ENCODE measurements around the gene SYAP1. TPM values are rescaled to one million over a fixed set of nuclear protein-coding genes. Genes with fewer than 3 reads are reported as not detected.

Gene SYAP1
- total RNA-seq, 1 donor from 2014 or later, result 14.2 TPM

DNA sequence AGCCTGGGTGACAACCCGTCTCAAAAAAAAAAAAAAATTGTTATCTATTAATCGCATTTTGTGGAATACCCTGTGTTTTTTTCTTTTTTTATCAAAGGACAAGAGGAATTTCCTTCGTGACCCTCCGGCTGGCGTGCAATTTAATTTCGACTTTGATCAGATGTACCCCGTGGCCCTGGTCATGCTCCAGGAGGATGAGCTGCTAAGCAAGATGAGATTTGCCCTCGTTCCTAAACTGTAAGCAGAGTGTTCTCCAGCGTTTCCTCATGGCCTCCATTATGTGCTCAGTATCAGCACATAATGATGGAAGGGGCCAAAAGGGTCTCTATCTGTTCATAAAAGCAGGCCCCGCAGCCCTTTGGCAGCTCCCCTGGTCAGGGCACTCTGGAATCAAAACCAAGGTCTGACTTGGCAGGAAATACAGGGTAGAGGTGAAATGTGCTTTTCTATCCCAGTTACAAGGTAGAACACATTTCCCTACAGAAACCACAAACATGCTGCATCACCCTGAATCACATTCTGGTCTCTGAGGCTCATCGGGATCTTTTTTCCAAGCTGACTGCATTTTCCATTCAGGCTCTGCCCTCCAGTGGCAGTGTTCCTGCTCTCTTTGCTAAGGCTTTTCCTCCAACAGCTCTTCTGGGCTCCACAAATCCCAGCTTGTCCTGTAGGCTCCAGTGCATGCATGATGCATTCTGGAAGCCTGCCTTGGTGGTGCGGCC is 24.4 kb downstream of the SYAP1 start:
- no peak for DNase-seq (ENCODE audit: low spot score in 2 of 2)
- no peak overlapping the region for H3K27ac ChIP-seq
- H3K4me1 ChIP-seq, result no peaks in the 10 kb centered on the region
- TF ChIP-seq, protein P1, sequence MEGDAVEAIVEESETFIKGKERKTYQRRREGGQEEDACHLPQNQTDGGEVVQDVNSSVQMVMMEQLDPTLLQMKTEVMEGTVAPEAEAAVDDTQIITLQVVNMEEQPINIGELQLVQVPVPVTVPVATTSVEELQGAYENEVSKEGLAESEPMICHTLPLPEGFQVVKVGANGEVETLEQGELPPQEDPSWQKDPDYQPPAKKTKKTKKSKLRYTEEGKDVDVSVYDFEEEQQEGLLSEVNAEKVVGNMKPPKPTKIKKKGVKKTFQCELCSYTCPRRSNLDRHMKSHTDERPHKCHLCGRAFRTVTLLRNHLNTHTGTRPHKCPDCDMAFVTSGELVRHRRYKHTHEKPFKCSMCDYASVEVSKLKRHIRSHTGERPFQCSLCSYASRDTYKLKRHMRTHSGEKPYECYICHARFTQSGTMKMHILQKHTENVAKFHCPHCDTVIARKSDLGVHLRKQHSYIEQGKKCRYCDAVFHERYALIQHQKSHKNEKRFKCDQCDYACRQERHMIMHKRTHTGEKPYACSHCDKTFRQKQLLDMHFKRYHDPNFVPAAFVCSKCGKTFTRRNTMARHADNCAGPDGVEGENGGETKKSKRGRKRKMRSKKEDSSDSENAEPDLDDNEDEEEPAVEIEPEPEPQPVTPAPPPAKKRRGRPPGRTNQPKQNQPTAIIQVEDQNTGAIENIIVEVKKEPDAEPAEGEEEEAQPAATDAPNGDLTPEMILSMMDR (IDR thresholded peaks at IDR 0.05), result no peak
- no peaks in the 10 kb centered on the region for H3K27me3 ChIP-seq
- intact Hi-C loops (cut with DNase I), result no loop called here
- no peak overlapping the region for H3K4me3 ChIP-seq
- H3K36me3 ChIP-seq, result peaks cover 63 to 86% of the 10 kb centered on the region in 2 donors
- no peaks in the 10 kb centered on the region for H3K9me3 ChIP-seq

DNA sequence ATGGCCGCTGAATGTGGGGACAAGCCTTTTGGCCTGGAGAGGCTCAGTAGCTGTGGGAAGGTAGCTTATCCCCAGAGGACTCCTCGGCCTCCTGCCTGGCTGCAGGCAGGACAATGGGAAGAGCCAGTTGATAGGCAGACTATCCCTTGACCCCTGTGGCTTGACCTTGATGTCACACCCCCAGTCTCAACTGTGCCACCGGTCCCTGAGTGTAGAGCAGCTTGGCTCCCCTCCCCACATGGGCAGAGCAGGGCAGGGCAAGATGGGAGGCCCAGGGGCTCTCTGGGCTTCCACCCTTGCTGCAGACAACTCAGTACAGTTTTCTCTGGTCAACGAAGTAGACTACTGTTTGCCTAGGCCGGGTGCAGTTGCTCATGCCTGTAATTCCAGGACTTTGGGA is 25.7 kb downstream of the SYAP1 start:
- DNase-seq (ENCODE audit: low spot score in 2 of 2), result no peak
- H3K27ac ChIP-seq, result no peak overlapping the region
- TF ChIP-seq, protein P1 (IDR thresholded peaks at IDR 0.05), result no peak
- no peaks in the 10 kb centered on the region for H3K9me3 ChIP-seq
- H3K4me1 ChIP-seq, result no peaks in the 10 kb centered on the region
- intact Hi-C loops (cut with DNase I), result no loop called here
- H3K4me3 ChIP-seq, result no peak overlapping the region
- no peaks in the 10 kb centered on the region for H3K27me3 ChIP-seq
- H3K36me3 ChIP-seq, result peaks cover 67 to 89% of the 10 kb centered on the region in 2 donors

DNA sequence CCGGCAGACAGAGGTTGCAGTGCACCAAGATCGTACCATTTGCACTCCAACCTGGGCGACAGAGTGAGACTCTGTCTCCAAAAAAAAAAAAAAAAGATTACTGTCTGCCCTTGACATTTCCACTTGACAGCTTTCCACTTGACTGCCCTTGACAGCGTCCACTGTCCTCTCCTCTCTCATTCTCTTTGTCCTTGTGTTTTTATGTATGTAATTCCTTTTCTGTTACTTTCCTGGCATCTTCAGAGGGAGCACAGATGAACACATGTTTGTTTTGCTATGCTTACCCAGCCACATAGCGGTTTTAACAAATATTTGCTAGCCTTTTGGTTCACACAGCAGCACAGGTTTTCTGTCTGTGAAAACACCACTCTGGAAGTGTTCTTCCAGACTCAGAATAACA is 26.2 kb downstream of the SYAP1 start:
- TF ChIP-seq, protein P1 (IDR thresholded peaks at IDR 0.05), result no peak
- no peak for DNase-seq (ENCODE audit: low spot score in 2 of 2)
- no peaks in the 10 kb centered on the region for H3K27me3 ChIP-seq
- no peaks in the 10 kb centered on the region for H3K4me1 ChIP-seq
- H3K36me3 ChIP-seq, result peaks cover 67 to 92% of the 10 kb centered on the region in 2 donors
- intact Hi-C loops (cut with DNase I), result no loop called here
- no peak overlapping the region for H3K27ac ChIP-seq
- no peaks in the 10 kb centered on the region for H3K9me3 ChIP-seq
- no peak overlapping the region for H3K4me3 ChIP-seq

DNA sequence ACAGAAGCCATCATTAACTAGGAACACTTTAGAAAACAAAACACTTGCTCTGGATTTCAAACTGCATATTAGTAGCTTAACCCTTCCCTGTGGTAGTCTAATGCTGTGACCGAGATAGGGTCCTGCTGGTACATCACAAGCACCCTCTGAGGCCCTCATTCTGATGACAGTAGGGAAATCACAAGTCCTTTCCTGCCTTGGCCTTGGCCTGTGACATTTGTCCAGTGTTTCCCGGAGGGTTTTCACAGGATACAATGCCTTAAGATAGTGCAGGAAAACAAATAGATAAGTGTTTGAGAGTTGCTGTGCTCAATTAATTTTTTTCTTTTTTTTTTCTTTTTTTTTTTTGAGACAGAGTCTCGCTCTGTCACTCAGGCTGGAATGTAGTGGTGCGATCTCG is 29.0 kb downstream of the SYAP1 start:
- Histone ChIP-seq H3K27ac (no peak overlapping the region), H3K27me3 (no peaks in the 10 kb centered on the region), H3K9me3 (no peaks in the 10 kb centered on the region), H3K36me3 (peaks cover 49 to 74% of the 10 kb centered on the region in 2 donors), H3K4me3 (no peak overlapping the region), H3K4me1 (no peaks in the 10 kb centered on the region)
- intact Hi-C loops (cut with DNase I), result no loop called here
- no peak for DNase-seq (ENCODE audit: low spot score in 2 of 2)
- TF ChIP-seq, protein P1 (IDR thresholded peaks at IDR 0.05), result no peak

DNA sequence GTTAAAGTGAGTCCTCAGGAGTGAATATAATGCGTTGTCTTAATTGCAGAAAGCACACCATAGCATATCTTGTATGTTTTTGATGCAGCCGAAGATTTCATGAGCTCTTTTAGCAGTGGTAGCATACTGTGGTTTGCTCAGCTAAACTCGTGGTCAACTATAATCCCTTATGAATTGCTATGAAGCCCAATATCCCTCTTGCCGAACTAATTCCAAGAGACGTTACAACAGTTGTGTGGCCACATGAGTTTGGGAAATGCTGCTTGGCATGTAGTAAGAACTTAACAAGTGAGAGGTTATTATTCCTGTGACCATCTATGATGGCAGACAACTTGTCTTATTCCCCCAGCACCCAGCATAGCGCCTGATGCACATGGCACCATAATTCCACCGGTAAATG is 30.7 kb downstream of the SYAP1 start:
- no peak for DNase-seq (ENCODE audit: low spot score in 2 of 2)
- intact Hi-C loops (cut with DNase I), result no loop called here
- no peak overlapping the region for H3K4me3 ChIP-seq
- no peak overlapping the region for H3K27ac ChIP-seq
- TF ChIP-seq, protein P1 (IDR thresholded peaks at IDR 0.05), result no peak
- H3K4me1 ChIP-seq, result no peaks in the 10 kb centered on the region
- peaks cover 44 to 69% of the 10 kb centered on the region in 2 donors for H3K36me3 ChIP-seq
- H3K27me3 ChIP-seq, result no peaks in the 10 kb centered on the region
- H3K9me3 ChIP-seq, result no peaks in the 10 kb centered on the region
